Activated naive CD8-positive, alpha-beta T cell treated with anti-CD3 and anti-CD28 coated beads, Interleukin-2, amount 10 ng/mL, durations not matched to agents 7 days and 5 days (primary cell): ENCODE data around the gene KLHL4. TPM values are rescaled to one million over a fixed set of nuclear protein-coding genes. Genes with fewer than 3 reads are reported as not detected.
"Not testable (repeated sequence)": the region's sequence is repeated elsewhere in the genome, so short reads cannot be mapped to it uniquely, and the experiment has no call there.

Experiments used
- ATAC-seq: fragments of 150-1000 bp; cut with Tn5 transposase; one replicate; pipeline ENCODE4 v1.10.0; 2021; ENCODE audit warnings: low read depth, moderate library complexity
- POLR2A ChIA-PET: fragments of 350-600 bp; sonication (Branson Sonifier 250); formaldehyde crosslinking; loops from one replicate; lab custom pipeline; 2021; ENCODE audit warnings: antibody characterized with exemption; lab: Charles Lee
- DNase-seq: peaks from one replicate; pipeline ENCODE4 v3.0.0; 2021
- H3K27ac Mint-ChIP-seq: one replicate; pipeline ENCODE4 v1.8.0; 2022; ENCODE audit warnings: mild to moderate bottlenecking, mixed read lengths
- H3K27me3 Mint-ChIP-seq: one replicate; pipeline ENCODE4 v1.8.0; 2022; ENCODE audit warnings: mild to moderate bottlenecking, moderate library complexity, mixed read lengths
- H3K36me3 Mint-ChIP-seq: one replicate; pipeline ENCODE4 v1.8.0; 2021; ENCODE audit warnings: mild to moderate bottlenecking, mixed read lengths
- H3K4me1 Mint-ChIP-seq: one replicate; pipeline ENCODE4 v1.8.0; 2021; ENCODE audit warnings: mixed read lengths
- H3K4me3 Mint-ChIP-seq: one replicate; pipeline ENCODE4 v1.8.0; 2022; ENCODE audit warnings: mild to moderate bottlenecking, moderate library complexity, mixed read lengths
- H3K9me3 Mint-ChIP-seq: one replicate; pipeline ENCODE4 v1.8.0; 2021; ENCODE audit warnings: mixed read lengths
- total RNA-seq, 2 experiments: library from RNA; stranded (reverse); gene quantifications; one replicate each; pipeline ENCODE4 v1.2.3, GENCODE V29; 2021

Gene KLHL4
- total RNA-seq, result under 1 TPM in 1 of 2 experiments, not detected in 1; 0.11 TPM

DNA sequence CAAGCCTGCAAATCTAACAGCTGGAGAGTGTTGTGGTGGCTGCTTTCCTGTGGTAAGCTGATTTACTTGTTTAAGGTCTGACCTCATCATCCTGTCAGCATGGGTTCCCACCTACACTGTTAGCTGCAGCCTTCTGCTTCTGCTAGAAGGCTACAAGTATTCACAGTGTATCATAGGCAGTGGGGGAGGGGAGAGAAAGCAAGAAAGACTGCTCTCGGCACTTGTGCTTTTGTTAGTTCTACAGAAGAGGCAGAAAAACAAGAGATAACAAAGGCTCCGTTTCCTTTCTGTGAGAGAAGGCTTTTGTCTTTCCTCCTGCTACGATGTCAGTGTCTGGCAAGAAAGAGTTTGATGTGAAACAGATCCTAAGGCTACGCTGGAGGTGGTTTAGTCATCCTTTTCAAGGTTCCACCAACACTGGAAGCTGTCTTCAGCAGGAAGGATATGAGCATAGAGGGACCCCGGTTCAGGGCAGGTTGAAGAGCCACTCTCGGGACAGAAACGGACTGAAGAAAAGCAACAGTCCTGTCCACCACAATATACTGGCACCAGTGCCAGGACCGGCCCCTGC is at the start of gene KLHL4:
Gene KLHL4, plus strand, starts transcription at position 232 of the 571 bp plus-strand sequence. Its CDS starts 92 bp downstream, at position 324.
- DNase-seq (no peak), ATAC-seq (no peak)
- Mint-ChIP-seq H3K27me3 (no peaks in the 10 kb centered on the region), H3K36me3 (no peaks in the 10 kb centered on the region), H3K4me1 (no peaks in the 10 kb centered on the region), H3K9me3 (no peaks in the 10 kb centered on the region), H3K27ac (no peak within 1 kb of the TSS), H3K4me3 (no peak within 1 kb of the TSS)
- POLR2A ChIA-PET, result no interaction called here

DNA sequence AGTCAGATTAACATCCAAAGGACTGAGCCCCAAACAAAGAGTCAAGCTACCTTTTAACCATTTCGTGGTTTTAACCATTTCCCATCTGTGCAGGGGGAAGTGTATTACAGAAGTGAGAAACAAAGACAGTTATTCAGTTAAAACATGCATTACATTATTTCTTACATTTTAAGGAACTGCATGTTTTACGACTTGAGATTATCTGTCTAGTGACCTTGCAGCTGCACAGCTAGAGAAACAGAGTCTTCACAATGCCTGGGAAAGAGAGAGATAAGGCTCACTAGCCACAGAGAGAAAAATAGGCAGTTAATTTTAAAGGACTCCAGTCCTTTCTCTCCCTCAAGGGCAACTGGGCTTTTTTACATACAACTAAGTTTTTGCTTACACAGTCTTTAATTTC is 48.7 kb upstream of the KLHL4 start:
- Mint-ChIP-seq H3K27me3 (no peaks in the 10 kb centered on the region), H3K9me3 (no peaks in the 10 kb centered on the region), H3K36me3 (no peaks in the 10 kb centered on the region), H3K4me3 (no peak overlapping the region), H3K27ac (no peak overlapping the region), H3K4me1 (no peaks in the 10 kb centered on the region)
- POLR2A ChIA-PET, result no interaction called here
- ATAC-seq, result no peak
- DNase-seq, result no peak

DNA sequence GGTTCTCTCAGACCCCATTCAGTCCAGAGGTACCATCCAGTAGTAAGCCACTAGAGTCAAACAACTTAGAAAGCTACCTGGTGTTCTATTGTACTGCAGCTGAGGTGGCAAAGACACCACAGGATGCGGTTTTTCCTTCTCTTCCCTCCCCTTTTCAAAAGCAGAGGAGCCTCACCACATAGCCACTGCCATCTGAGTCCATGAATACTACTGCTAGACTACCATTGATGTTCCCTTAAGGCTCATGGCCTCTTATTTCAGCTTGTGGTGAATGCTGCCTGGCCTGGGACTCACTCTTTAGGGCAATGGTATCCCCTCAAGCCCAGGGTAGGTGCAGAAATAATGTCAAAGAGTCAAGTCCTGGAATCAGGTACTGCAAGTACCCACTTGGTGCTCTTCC is 41.8 kb upstream of the KLHL4 start:
- Mint-ChIP-seq H3K4me1 (no peaks in the 10 kb centered on the region), H3K27ac (no peak overlapping the region), H3K4me3 (no peak overlapping the region), H3K9me3 (no peaks in the 10 kb centered on the region), H3K27me3 (no peaks in the 10 kb centered on the region), H3K36me3 (no peaks in the 10 kb centered on the region)
- ATAC-seq, result no peak
- DNase-seq, result no peak
- POLR2A ChIA-PET, result no interaction called here

- H3K27me3 Mint-ChIP-seq, H3K36me3 Mint-ChIP-seq, DNase-seq, H3K27ac Mint-ChIP-seq, ATAC-seq, H3K4me3 Mint-ChIP-seq, POLR2A ChIA-PET, H3K4me1 Mint-ChIP-seq, H3K9me3 Mint-ChIP-seq: not testable (repeated sequence)
Measured at GRCh38 chrX:87478703-87479102, 38.9 kb upstream of the KLHL4 start.

DNA sequence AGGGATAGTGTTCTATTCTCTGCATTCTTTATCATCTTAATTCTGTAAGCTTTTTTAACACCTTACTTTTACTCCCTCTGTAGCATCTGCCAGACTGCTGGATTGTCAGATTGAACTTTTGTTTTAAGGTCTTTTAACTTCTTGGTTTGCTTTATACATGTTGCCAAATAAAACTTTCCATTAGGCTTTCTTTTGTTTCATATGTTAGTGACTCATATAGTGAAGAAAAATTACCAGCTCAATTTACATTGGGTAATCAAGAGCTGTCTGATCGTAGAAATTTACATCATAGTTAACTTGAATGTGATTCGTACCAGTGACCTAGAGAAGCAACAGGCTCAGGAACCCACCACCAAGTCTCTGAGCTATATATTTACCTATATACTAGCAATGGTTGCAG is 28.5 kb upstream of the KLHL4 start:
- ATAC-seq (no peak), DNase-seq (no peak)
- Mint-ChIP-seq H3K4me1 (no peaks in the 10 kb centered on the region), H3K36me3 (no peaks in the 10 kb centered on the region), H3K9me3 (no peaks in the 10 kb centered on the region), H3K27me3 (no peaks in the 10 kb centered on the region), H3K27ac (no peak overlapping the region), H3K4me3 (no peak overlapping the region)
- POLR2A ChIA-PET, result no interaction called here

GRCh38 chrX:87515836-87516235 is 1.8 kb upstream of the KLHL4 start:
- no peak overlapping the region for H3K4me3 Mint-ChIP-seq
- H3K4me1 Mint-ChIP-seq, result no peaks in the 10 kb centered on the region
- H3K9me3 Mint-ChIP-seq, result no peaks in the 10 kb centered on the region
- H3K36me3 Mint-ChIP-seq, result no peaks in the 10 kb centered on the region
- no peaks in the 10 kb centered on the region for H3K27me3 Mint-ChIP-seq
- POLR2A ChIA-PET, result no interaction called here
- DNase-seq (no peak), ATAC-seq (no peak)
- no peak overlapping the region for H3K27ac Mint-ChIP-seq

- no peaks in the 10 kb centered on the region for H3K27me3 Mint-ChIP-seq
- H3K9me3 Mint-ChIP-seq, result no peaks in the 10 kb centered on the region
- no peaks in the 10 kb centered on the region for H3K4me1 Mint-ChIP-seq
- H3K4me3 Mint-ChIP-seq, result no peak overlapping the region
- no peak overlapping the region for H3K27ac Mint-ChIP-seq
- no peak for DNase-seq
- no peak for ATAC-seq
- POLR2A ChIA-PET, result no interaction called here
- H3K36me3 Mint-ChIP-seq, result no peaks in the 10 kb centered on the region
Measured at GRCh38 chrX:87516717-87517121, 883 bp upstream of the KLHL4 start.

DNA sequence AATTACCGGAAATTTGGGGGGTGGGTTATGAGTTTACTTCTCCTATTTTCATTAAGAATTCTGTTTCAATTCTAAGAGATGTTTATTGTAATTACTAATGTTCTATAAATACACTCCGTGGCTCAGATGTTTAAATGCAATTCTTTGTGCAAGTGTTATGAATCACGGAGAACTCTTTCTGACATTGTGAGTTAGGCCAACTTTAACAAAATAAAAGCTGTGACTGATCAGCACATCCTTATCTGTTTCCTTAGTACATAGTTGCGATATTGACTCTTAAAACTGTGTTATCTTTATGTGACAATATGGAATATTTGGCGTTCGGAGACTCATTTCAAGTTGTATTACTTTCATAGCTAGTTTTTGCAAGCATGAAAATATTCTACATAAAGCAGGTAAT is 902 bp downstream of the KLHL4 start:
- H3K27ac Mint-ChIP-seq, result no peak overlapping the region
- H3K27me3 Mint-ChIP-seq, result no peaks in the 10 kb centered on the region
- no peaks in the 10 kb centered on the region for H3K9me3 Mint-ChIP-seq
- no peak for DNase-seq
- H3K4me1 Mint-ChIP-seq, result no peaks in the 10 kb centered on the region
- no peak overlapping the region for H3K4me3 Mint-ChIP-seq
- H3K36me3 Mint-ChIP-seq, result no peaks in the 10 kb centered on the region
- POLR2A ChIA-PET, result no interaction called here
- no peak for ATAC-seq

- POLR2A ChIA-PET, result no interaction called here
- ATAC-seq (no peak), DNase-seq (no peak)
- no peaks in the 10 kb centered on the region for H3K36me3 Mint-ChIP-seq
- no peak overlapping the region for H3K27ac Mint-ChIP-seq
- no peaks in the 10 kb centered on the region for H3K4me1 Mint-ChIP-seq
- no peaks in the 10 kb centered on the region for H3K27me3 Mint-ChIP-seq
- H3K9me3 Mint-ChIP-seq, result peaks cover 3% of the 10 kb centered on the region
- no peak overlapping the region for H3K4me3 Mint-ChIP-seq
Measured at GRCh38 chrX:87525771-87526229, 8.2 kb downstream of the KLHL4 start.

- H3K9me3 Mint-ChIP-seq, result peaks cover 3% of the 10 kb centered on the region
- ATAC-seq (no peak), DNase-seq (no peak)
- no peaks in the 10 kb centered on the region for H3K4me1 Mint-ChIP-seq
- no peak overlapping the region for H3K4me3 Mint-ChIP-seq
- no peak overlapping the region for H3K27ac Mint-ChIP-seq
- POLR2A ChIA-PET, result no interaction called here
- H3K27me3 Mint-ChIP-seq, result no peaks in the 10 kb centered on the region
- H3K36me3 Mint-ChIP-seq, result no peaks in the 10 kb centered on the region
Measured at GRCh38 chrX:87526281-87526680, 8.7 kb downstream of the KLHL4 start.

DNA sequence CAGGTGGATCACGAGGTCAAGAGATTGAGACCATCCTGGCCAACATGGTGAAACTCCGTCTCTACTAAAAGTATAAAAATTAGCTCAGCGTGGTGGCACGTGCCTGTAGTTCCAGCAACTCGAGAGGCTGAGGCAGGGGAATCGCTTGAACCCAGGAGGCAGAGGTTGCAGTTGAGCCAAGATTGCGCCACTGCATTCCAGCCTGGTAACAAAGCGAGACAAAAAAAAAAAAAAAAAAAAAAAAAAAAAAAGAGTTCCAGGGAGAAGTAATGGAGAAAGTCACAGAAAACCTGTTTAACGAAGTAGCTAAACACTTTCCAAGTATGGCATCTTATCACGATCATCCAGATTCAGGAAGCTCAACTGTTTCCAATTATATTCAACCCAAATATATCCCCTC is 10.9 kb downstream of the KLHL4 start:
- Mint-ChIP-seq H3K9me3 (peaks cover 5% of the 10 kb centered on the region), H3K4me1 (no peaks in the 10 kb centered on the region), H3K36me3 (no peaks in the 10 kb centered on the region), H3K27me3 (no peaks in the 10 kb centered on the region), H3K27ac (no peak overlapping the region), H3K4me3 (no peak overlapping the region)
- POLR2A ChIA-PET, result no interaction called here
- DNase-seq, result no peak
- ATAC-seq, result no peak

DNA sequence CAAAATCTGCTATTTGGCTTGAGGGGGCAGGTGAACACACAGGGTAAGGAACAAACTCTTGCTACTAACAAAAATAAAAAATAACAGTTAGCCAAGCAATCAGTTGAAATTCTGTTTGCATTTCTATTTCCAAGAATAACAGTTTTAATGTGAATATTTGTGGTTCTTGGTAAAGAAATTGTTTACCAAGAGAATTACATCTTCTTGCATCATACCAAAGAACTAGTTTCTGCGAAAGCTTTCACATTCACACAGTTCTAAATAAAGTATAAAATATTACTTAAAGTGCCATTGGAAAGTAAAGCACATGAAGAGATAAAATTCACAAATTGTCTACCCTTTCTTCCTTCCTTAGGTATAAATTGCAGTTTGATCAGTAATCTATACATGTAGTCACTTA is 54.4 kb downstream of the KLHL4 start:
- no peaks in the 10 kb centered on the region for H3K27me3 Mint-ChIP-seq
- H3K9me3 Mint-ChIP-seq, result no peaks in the 10 kb centered on the region
- ATAC-seq, result no peak
- DNase-seq, result no peak
- no peak overlapping the region for H3K4me3 Mint-ChIP-seq
- no peaks in the 10 kb centered on the region for H3K4me1 Mint-ChIP-seq
- no peaks in the 10 kb centered on the region for H3K36me3 Mint-ChIP-seq
- POLR2A ChIA-PET, result no interaction called here
- H3K27ac Mint-ChIP-seq, result no peak overlapping the region

GRCh38 chrX:87572901-87573300 is 55.3 kb downstream of the KLHL4 start:
- Mint-ChIP-seq H3K36me3 (no peaks in the 10 kb centered on the region), H3K4me3 (no peak overlapping the region), H3K9me3 (no peaks in the 10 kb centered on the region), H3K4me1 (no peaks in the 10 kb centered on the region), H3K27me3 (no peaks in the 10 kb centered on the region), H3K27ac (no peak overlapping the region)
- DNase-seq (no peak), ATAC-seq (no peak)
- POLR2A ChIA-PET, result no interaction called here

GRCh38 chrX:87578978-87579377 is 61.4 kb downstream of the KLHL4 start:
- H3K9me3 Mint-ChIP-seq, result no peaks in the 10 kb centered on the region
- ATAC-seq, result no peak
- POLR2A ChIA-PET, result no interaction called here
- H3K4me3 Mint-ChIP-seq, result no peak overlapping the region
- no peaks in the 10 kb centered on the region for H3K36me3 Mint-ChIP-seq
- H3K27ac Mint-ChIP-seq, result no peak overlapping the region
- H3K27me3 Mint-ChIP-seq, result no peaks in the 10 kb centered on the region
- H3K4me1 Mint-ChIP-seq, result no peaks in the 10 kb centered on the region
- DNase-seq, result no peak

DNA sequence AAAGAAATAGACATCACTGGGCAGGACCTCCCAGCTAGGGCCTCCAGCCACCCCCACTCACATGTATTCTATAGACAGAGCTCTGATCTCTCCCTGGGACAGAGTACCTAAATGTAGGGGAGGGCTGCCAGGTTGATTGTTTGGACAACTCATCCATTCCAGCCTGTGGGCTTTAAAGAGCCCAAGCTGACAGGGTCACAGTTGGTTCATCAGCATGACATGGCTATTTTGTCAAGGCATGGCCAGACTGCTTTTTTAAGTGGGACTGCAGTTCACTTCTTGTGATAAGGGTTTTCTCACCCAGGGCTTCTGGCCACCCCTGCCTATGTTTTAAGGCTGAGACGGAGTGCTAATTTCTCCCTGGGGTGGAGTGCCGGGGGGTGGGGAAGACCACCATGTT is 63.3 kb downstream of the KLHL4 start:
- DNase-seq (no peak), ATAC-seq (no peak)
- Mint-ChIP-seq H3K36me3 (no peaks in the 10 kb centered on the region), H3K4me3 (no peak overlapping the region), H3K4me1 (no peaks in the 10 kb centered on the region), H3K9me3 (no peaks in the 10 kb centered on the region), H3K27me3 (no peaks in the 10 kb centered on the region), H3K27ac (no peak overlapping the region)
- POLR2A ChIA-PET, result no interaction called here
